ENCODE measurements around the gene GJB1.
A peak's percentile ranks its signal among the peaks of the same experiment; 100 is the strongest.

The GJB1 gene

GRCh38 chrX:71215338-71215912, 7.6 kb upstream of the GJB1 start:
- no peak for DNase-seq

- DNase-seq = no peak
These were observed 6.5 kb upstream of the GJB1 start for GRCh38 chrX:71216485-71216884.

- no peak for DNase-seq
These were observed 5.7 kb upstream of the GJB1 start for GRCh38 chrX:71217298-71217697.

- no peak for DNase-seq
These were observed 1.9 kb upstream of the GJB1 start for GRCh38 chrX:71221145-71221544.

- DNase-seq = no peak
These were observed 1.2 kb downstream of the GJB1 start for GRCh38 chrX:71224098-71224708.

GRCh38 chrX:71225009-71225408, 2.0 kb downstream of the GJB1 start:
- DNase-seq = no peak

GRCh38 chrX:71225676-71226075, 2.7 kb downstream of the GJB1 start:
- no peak for DNase-seq

- DNase-seq = no peak
These were observed 4.5 kb downstream of the GJB1 start for GRCh38 chrX:71227370-71228062.

- DNase-seq = no peak
These were observed 5.1 kb downstream of the GJB1 start for GRCh38 chrX:71228063-71228642.

- DNase-seq = no peak
These were observed 12.5 kb downstream of the GJB1 start for GRCh38 chrX:71235482-71235881.

- DNase-seq = no peak
These were observed 13.8 kb downstream of the GJB1 start for GRCh38 chrX:71236836-71237235.

- DNase-seq = no peak
These were observed 16.8 kb downstream of the GJB1 start for GRCh38 chrX:71239781-71240180.

- DNase-seq = no peak
These were observed 18.3 kb downstream of the GJB1 start for GRCh38 chrX:71241301-71241700.

- DNase-seq = no peak
These were observed 21.5 kb downstream of the GJB1 start for GRCh38 chrX:71244359-71245128.

- DNase-seq = no peak
These were observed 22.1 kb downstream of the GJB1 start for GRCh38 chrX:71245159-71245558.

GRCh38 chrX:71250841-71251240, 27.8 kb downstream of the GJB1 start:
- DNase-seq = no peak

GRCh38 chrX:71251466-71251973, 28.5 kb downstream of the GJB1 start:
- no peak for DNase-seq

- DNase-seq = no peak
These were observed 29.2 kb downstream of the GJB1 start for GRCh38 chrX:71252221-71252620.

- DNase-seq = peak; percentile 48
These were observed 30.4 kb downstream of the GJB1 start for GRCh38 chrX:71253253-71254091.

GRCh38 chrX:71254092-71254963, 31.3 kb downstream of the GJB1 start, which contains the start of gene ZMYM3:
Gene ZMYM3 (minus strand): TSS chrX:71254140. CDS start chrX:71253255, 885 bp downstream.
- DNase-seq = peak; percentile 83

GRCh38 chrX:71256051-71256450, 33.0 kb downstream of the GJB1 start:
- no peak for DNase-seq

All from fibroblast of upper back skin (primary cell).